Neural cell (in vitro differentiated cells): ENCODE data around the gene SLC28A3. TPM values are rescaled to one million over a fixed set of nuclear protein-coding genes. Genes with fewer than 3 reads are reported as not detected.

ENCODE experiments used
- H2AFZ ChIP-seq: fragments of 200-600, 300-800 bp; sonication (generic), shearing (Covaris generic); 2 replicates; pipeline ENCODE4 v1.6.0; 2014; ENCODE audit warnings: low read depth, mild to moderate bottlenecking, antibody characterized with exemption, low read length, moderate library complexity
- H3F3A ChIP-seq: fragments of 200-600 bp; shearing (Covaris generic); 2 replicates; pipeline ENCODE4 v1.6.1; 2016; ENCODE audit warnings: mild to moderate bottlenecking, moderate library complexity, mixed read lengths, antibody characterized with exemption, low read length; ENCODE audit not compliant: insufficient read depth, poor library complexity, severe bottlenecking
- H3K27ac ChIP-seq: fragments of 200-600, 300-800 bp; sonication (generic), shearing (Covaris generic); 2 replicates; pipeline ENCODE4 v1.5.1; 2014; ENCODE audit warnings: mild to moderate bottlenecking, low read length, moderate library complexity
- H3K27me3 ChIP-seq: fragments of 300-800, 200-600 bp; sonication (generic), shearing (Covaris generic); 2 replicates; pipeline ENCODE4 v1.6.0; 2014; ENCODE audit warnings: mild to moderate bottlenecking, low read depth, low read length, moderate library complexity; ENCODE audit not compliant: insufficient read depth
- H3K36me3 ChIP-seq: fragments of 300-800, 200-600 bp; sonication (generic), shearing (Covaris generic); 2 replicates; pipeline ENCODE4 v1.5.1; 2014; ENCODE audit warnings: mild to moderate bottlenecking, antibody characterized with exemption, low read length, moderate library complexity; ENCODE audit not compliant: insufficient read depth
- H3K4me2 ChIP-seq: fragments of 300-800, 200-600 bp; sonication (generic), shearing (Covaris generic); 2 replicates; pipeline ENCODE4 v1.6.0; 2014; ENCODE audit warnings: mild to moderate bottlenecking, low read length
- H3K4me3 ChIP-seq: fragments of 300-800, 200-600 bp; sonication (generic), shearing (Covaris generic); 2 replicates; pipeline ENCODE4 v1.5.1; 2014; ENCODE audit warnings: mild to moderate bottlenecking, low read length, moderate library complexity
- H3K79me2 ChIP-seq: fragments of 200-600 bp; shearing (Covaris generic); replicated peaks from 2 replicates; pipeline ENCODE4 v1.6.0; 2014; ENCODE audit warnings: mild to moderate bottlenecking, low read length, moderate library complexity; ENCODE audit not compliant: insufficient read depth
- H3K9ac ChIP-seq: fragments of 300-800, 200-600 bp; sonication (generic), shearing (Covaris generic); 2 replicates; pipeline ENCODE4 v1.6.1; 2016; ENCODE audit warnings: mild to moderate bottlenecking, low read length, mixed read lengths
- H3K9me2 ChIP-seq: fragments of 200-600 bp; shearing (Covaris generic); 2 replicates; pipeline ENCODE4 v1.6.1; 2016; ENCODE audit warnings: mild to moderate bottlenecking, low read length, mixed read lengths; ENCODE audit not compliant: insufficient read depth
- H3K9me3 ChIP-seq: fragments of 200-600, 300-800 bp; sonication (generic), shearing (Covaris generic); 2 replicates; pipeline ENCODE4 v1.6.1; 2016; ENCODE audit warnings: mild to moderate bottlenecking, mixed run types, low read length, moderate library complexity, mixed read lengths
- H4K20me1 ChIP-seq: fragments of 200-600 bp; shearing (Covaris generic); 2 replicates; pipeline ENCODE4 v1.6.1; 2016; ENCODE audit warnings: mild to moderate bottlenecking, mixed run types; ENCODE audit not compliant: insufficient read depth
- CTCF ChIP-seq: fragments of 450-650 bp; IDR thresholded peaks from 2 replicates; pipeline ENCODE4 v1.5.1; 2014; ENCODE audit warnings: antibody characterized with exemption, mild to moderate bottlenecking, moderate library complexity; ENCODE audit not compliant: poor library complexity, severe bottlenecking
- EP300 ChIP-seq: fragments of 450-650 bp; conservative IDR thresholded peaks from 2 replicates; pipeline ENCODE4 v1.6.1; 2014; ENCODE audit warnings: antibody characterized with exemption, mild to moderate bottlenecking, moderate library complexity; ENCODE audit not compliant: poor library complexity, severe bottlenecking
- EZH2 ChIP-seq: fragments of 200-600, 300-800 bp; shearing (Covaris generic), sonication (generic); IDR thresholded peaks from 2 replicates; pipeline ENCODE4 v1.6.1; 2014; ENCODE audit warnings: antibody characterized with exemption, low read length, borderline replicate concordance, mild to moderate bottlenecking; ENCODE audit not compliant: insufficient read depth, poor library complexity, severe bottlenecking
- MXI1 ChIP-seq: fragments of 450-650 bp; conservative IDR thresholded peaks from 2 replicates; pipeline ENCODE4 v1.6.1; 2014; ENCODE audit warnings: antibody characterized with exemption, mild to moderate bottlenecking; ENCODE audit not compliant: poor library complexity, severe bottlenecking
- POLR2AphosphoS5 ChIP-seq: IDR thresholded peaks from 2 replicates; pipeline ENCODE4 v1.6.1; 2012
- RAD21 ChIP-seq: fragments of 450-650 bp; conservative IDR thresholded peaks from 2 replicates; pipeline ENCODE4 v1.6.1; 2014; ENCODE audit warnings: antibody characterized with exemption, mild to moderate bottlenecking, moderate library complexity
- REST ChIP-seq: IDR thresholded peaks from 2 replicates; pipeline ENCODE4 v1.6.1; 2012; ENCODE audit warnings: borderline replicate concordance
- SMC3 ChIP-seq: fragments of 450-650 bp; conservative IDR thresholded peaks from 2 replicates; pipeline ENCODE4 v1.6.1; 2014; ENCODE audit warnings: antibody characterized with exemption, mild to moderate bottlenecking, moderate library complexity; ENCODE audit not compliant: poor library complexity
- TAF1 ChIP-seq: IDR thresholded peaks from 2 replicates; pipeline ENCODE4 v1.6.1; 2012; ENCODE audit warnings: low read depth
- polyA plus RNA-seq: library from polyadenylated mRNA; depleted of rRNA; stranded (reverse); fragments of >200 nt; gene quantifications from 2 replicates; pipeline ENCODE4 v1.2.3, GENCODE V29; 2014

Gene SLC28A3
- polyA plus RNA-seq, 1 donor from 2014 or later = not detected

GRCh38 chr9:84276741-84277140 is 63.8 kb downstream of the SLC28A3 start:
- Histone ChIP-seq H3K36me3 (no peaks in the 10 kb centered on the region), H3K27me3 (no peaks in the 10 kb centered on the region), H3K9ac (no peak overlapping the region), H3K9me3 (no peaks in the 10 kb centered on the region), H3K4me3 (no peak overlapping the region), H3F3A (no peaks in the 10 kb centered on the region), H3K4me2 (no peak overlapping the region), H3K27ac (no peak overlapping the region), H3K9me2 (no peaks in the 10 kb centered on the region), H4K20me1 (no peaks in the 10 kb centered on the region), H3K79me2 (no peaks in the 10 kb centered on the region), H2AFZ (no peak overlapping the region)
- TF ChIP-seq EP300 (no peak), MXI1 (no peak), POLR2AphosphoS5 (no peak), RAD21 (no peak), CTCF (no peak), SMC3 (no peak), EZH2 (no peak), TAF1 (no peak), REST (no peak)

- H3F3A ChIP-seq = no peaks in the 10 kb centered on the region
- H3K9ac ChIP-seq = peak overlapping the region; percentile 58
- H3K4me3 ChIP-seq = peak overlapping the region; percentile 59
- TF ChIP-seq MXI1 (no peak), REST (no peak), SMC3 (no peak), POLR2AphosphoS5 (no peak), CTCF (no peak), TAF1 (no peak), EP300 (no peak), EZH2 (no peak), RAD21 (no peak)
- H3K4me2 ChIP-seq = peak overlapping the region; percentile 96
- no peaks in the 10 kb centered on the region for H3K9me3 ChIP-seq
- no peaks in the 10 kb centered on the region for H3K36me3 ChIP-seq
- no peaks in the 10 kb centered on the region for H4K20me1 ChIP-seq
- no peak overlapping the region for H2AFZ ChIP-seq
- no peaks in the 10 kb centered on the region for H3K9me2 ChIP-seq
- peak overlapping the region; percentile 83 for H3K27ac ChIP-seq
- H3K79me2 ChIP-seq = no peaks in the 10 kb centered on the region
- no peaks in the 10 kb centered on the region for H3K27me3 ChIP-seq
Measured at GRCh38 chr9:84271921-84272556, 68.5 kb downstream of the SLC28A3 start.
